Measurements from ENCODE around the gene TCF12.
A peak's percentile ranks its signal among the peaks of the same experiment; 100 is the strongest.

TCF12 gene

GRCh38 chr15:57048930-57049549, 130.6 kb downstream of the TCF12 start:
- no peak for DNase-seq (ENCODE audit: low spot score)

- DNase-seq (ENCODE audit: low spot score), result no peak
Measured at GRCh38 chr15:57053470-57053869, 135.0 kb downstream of the TCF12 start.

GRCh38 chr15:57054204-57054750, 135.8 kb downstream of the TCF12 start:
- no peak for DNase-seq (ENCODE audit: low spot score)

GRCh38 chr15:57056357-57056756, 137.9 kb downstream of the TCF12 start:
- DNase-seq (ENCODE audit: low spot score), result no peak

GRCh38 chr15:57057134-57057930, 138.9 kb downstream of the TCF12 start:
- no peak for DNase-seq (ENCODE audit: low spot score)

GRCh38 chr15:57059026-57059660, 140.7 kb downstream of the TCF12 start:
- DNase-seq (ENCODE audit: low spot score), result no peak

DNA sequence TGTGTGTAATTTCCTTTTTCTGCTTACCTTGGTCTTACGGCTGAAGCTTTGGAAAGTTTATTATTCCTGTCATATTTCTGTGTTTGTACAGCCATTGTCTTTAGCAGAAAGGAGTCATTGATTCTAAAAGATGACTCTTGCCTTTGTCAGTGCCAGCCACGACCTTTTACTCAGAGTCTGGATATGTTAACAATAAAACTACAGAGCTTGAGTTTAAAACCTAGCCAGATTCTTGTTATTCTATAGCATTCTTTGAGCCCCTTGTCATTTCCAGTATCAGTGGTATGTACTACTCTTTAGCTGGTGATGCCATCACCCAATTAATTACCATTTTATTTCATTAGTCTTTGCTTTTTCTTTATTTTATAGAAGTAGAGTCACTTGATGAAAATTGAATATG, 142.4 kb downstream of the TCF12 start:
- DNase-seq (ENCODE audit: low spot score), result no peak

GRCh38 chr15:57061281-57061680, 142.8 kb downstream of the TCF12 start:
- no peak for DNase-seq (ENCODE audit: low spot score)

- no peak for DNase-seq (ENCODE audit: low spot score)
Measured at GRCh38 chr15:57061696-57062095, 143.3 kb downstream of the TCF12 start.

GRCh38 chr15:57064033-57064432, 145.6 kb downstream of the TCF12 start:
- DNase-seq (ENCODE audit: low spot score), result no peak

- no peak for DNase-seq (ENCODE audit: low spot score)
Measured at GRCh38 chr15:57069423-57069822, 151.0 kb downstream of the TCF12 start.

DNA sequence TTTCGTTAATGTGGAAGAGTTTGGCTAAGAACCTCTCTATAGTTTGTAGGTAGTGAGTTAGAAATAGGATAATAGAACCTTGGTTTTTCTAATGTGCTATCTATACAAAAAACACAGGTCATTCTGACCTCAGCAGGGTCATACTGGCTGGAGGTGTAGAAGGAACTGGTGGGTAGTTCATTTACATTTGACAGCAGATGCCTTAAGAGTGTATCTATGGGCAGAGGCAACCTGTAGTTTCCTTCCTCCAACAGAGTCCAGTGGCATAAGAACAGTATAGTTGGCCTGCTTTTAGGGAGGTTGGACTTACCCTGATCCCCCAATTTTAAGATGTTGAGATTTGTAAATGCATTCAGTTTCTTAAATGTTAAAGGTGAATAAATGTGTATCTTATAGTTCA, 152.2 kb downstream of the TCF12 start:
- no peak for DNase-seq (ENCODE audit: low spot score)

GRCh38 chr15:57079446-57079845, 161.0 kb downstream of the TCF12 start:
- no peak for DNase-seq (ENCODE audit: low spot score)

DNA sequence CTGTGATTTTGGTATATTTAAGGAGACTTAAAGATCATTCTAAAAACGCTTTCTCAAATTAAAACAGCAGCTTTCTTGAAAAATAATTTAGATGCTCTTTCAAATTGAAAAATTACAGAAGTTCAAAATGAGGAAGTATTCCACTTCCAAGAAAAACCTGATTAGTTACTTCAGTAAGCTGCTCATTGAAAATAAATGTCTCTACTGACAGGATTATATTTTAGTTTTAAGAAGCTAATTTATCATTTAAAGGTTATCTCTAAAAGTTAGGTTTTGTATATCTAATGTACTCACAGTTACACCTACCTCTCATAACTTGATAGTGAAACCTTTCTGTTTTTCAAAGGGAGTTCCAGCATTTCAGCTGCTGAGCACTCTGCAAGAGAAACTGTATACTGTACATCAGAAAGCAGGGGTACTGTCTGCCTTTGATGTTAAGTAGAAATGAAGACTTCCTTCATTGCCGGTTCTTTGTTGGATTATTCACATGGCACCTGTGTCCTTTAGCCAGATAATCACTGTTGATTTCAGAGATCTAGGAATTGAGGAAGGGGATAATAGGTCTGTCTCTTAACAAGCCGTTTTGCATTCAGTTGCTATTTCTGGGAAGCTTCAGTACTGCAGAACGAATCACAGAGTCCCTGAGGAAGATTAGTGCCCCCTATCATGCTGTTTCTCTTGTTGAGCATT, 161.6 kb downstream of the TCF12 start:
- DNase-seq (ENCODE audit: low spot score), result peak; percentile 18

DNA sequence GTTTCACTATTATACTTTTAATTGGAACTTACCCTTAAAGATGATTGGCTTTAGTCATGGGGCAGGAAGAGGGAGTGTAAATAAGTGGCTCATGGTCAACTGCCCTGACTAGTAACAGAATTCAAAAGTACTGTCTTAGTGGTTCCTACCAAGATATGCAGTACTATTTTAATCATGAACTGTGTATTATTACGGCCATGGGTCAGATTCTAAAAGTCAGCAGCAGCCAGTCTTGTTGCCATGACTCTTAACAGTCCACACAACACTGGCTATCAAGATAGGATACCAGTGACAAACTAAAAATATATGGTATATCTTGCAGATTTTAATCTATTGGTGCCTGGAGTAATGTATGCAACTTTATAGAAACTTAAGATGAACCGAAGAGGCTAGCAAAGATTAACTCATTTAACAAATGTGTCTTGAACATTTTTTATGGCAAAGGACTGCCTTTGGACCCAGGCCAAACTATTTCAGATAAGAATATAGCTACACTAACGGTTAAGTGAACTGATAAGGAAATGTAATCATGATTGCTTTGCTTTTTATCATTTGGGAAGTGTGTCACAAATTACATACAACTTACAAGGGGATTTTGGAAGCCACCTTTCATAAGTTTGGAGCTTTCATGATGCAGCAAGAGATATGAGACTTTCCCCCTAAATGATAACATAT, 163.7 kb downstream of the TCF12 start:
- no peak for DNase-seq (ENCODE audit: low spot score)

DNA sequence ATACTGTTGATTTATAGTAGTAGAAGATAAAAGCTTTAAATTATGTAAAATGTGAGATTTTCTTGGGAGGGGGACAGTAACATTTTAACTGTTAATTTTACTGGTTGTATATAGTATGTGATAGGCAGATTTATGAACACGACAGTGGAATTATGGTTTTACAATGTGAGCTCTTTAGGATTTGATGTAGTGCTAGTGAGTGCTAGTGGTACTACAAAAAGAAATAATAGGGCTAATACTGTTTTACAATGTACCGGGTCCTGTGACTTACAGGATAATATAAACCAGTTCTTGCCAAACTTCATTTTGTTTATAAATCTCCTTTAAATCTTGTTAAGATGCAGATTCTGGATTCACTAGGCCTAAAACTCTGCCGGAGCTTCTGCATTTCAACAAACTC, 165.7 kb downstream of the TCF12 start:
- DNase-seq (ENCODE audit: low spot score), result no peak

DNA sequence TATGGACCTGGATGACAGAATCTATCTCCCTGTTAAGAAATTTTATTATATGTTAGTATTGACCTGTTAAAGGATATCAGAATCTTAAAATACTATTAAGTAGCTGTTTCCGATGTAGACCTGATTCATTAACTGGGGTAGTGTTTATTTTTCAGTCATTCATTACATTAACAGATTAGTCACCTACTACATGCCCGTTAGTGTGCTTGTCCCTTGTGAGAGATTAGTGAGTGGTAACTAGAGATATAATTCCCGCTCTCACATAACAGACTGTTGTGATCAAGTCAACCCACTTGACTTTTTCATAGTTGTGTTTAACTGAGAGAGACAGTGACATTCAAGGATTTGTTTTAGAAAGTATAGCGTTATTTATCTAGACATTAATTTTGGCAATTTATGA, 166.8 kb downstream of the TCF12 start:
- DNase-seq (ENCODE audit: low spot score), result no peak

DNA sequence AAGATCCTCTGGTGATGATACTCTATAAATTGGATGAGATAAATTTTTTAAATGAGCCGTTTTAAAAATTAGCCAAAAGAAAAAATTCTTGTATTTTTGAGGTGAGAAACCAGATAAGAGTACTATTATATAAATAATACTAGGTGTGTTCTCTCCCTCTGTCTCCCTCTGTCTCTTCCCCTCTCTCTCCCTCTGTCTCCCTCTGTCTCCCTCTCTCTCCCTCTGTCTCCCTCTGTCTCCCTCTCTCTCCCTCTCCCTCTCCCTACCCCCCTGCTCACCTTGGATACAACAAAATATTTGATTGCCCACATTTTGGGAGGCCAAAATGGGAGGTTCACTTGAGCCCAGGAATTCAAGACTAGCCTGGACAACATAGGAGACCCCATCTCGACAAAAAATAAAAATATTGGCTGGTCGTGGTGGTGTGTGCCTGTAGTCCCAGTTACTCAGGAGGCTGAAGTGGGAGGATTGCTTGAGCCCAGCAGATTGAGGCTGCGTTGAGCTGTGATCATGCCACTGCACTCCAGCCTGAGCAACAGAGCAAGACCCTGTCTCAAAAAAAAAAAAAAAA, 168.5 kb downstream of the TCF12 start:
- no peak for DNase-seq (ENCODE audit: low spot score)

DNA sequence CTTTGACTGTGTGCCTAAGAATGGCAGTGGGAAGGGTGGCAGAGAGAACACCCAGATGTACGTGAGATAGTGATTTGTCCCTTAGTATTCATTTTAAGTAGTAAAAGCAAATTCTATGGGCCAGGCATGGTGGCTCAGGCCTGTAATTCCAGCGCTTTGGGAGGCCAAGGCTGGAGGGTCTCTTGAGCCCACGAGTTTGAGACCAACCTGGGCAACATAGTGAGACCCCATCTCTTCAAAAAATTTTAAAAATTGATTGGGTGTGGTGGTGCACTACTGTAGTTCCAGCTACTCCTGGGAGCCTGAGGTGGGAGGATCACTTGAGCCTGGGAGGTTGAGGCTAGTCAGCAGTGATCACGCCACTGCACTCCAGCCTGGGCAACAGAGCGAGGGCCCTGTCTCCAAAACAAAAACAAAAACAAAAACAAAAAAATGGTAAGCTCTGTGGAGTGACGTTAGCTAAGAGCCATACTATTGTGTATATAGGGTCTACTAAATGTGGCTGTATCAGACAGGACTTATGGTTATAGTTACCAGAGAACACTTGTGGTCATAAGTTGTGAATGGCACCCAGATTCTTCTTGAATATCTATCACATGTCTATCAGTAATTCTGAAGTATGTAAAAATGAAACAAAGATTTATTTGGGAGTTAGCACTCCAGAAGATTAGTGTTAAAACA, 171.5 kb downstream of the TCF12 start:
- DNase-seq (ENCODE audit: low spot score), result no peak

DNA sequence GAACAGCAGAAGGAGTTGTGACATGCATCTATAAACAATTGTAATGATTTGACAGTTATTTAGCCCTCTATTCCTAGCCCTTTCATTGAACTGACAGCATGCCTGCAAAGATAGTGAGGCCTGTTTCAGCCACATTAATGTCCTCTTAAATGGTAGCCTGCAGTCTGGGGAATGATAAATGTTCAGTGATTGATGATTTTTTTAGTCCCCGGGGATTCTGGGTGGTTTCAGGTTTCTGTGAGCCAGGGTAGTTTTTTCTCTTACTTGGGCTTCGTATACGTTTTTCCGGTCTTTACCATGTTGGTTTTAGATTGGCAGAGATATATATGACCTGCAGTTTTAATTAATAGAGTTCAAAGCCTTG, 172.0 kb downstream of the TCF12 start:
- DNase-seq (ENCODE audit: low spot score), result no peak

GRCh38 chr15:57091636-57092035, 173.2 kb downstream of the TCF12 start:
- no peak for DNase-seq (ENCODE audit: low spot score)

Data from iPS-NIHi11 (cell line).